Measurements from ENCODE around the gene SRPK2. TPM values are rescaled to one million over a fixed set of nuclear protein-coding genes. Genes with fewer than 3 reads are reported as not detected.
"Not testable (repeated sequence)": the region's sequence is repeated elsewhere in the genome, so short reads cannot be mapped to it uniquely, and the experiment has no call there.

The SRPK2 gene
- total RNA-seq, 2 donors from 2014 or later = 60.3 to 76.2 TPM

DNA sequence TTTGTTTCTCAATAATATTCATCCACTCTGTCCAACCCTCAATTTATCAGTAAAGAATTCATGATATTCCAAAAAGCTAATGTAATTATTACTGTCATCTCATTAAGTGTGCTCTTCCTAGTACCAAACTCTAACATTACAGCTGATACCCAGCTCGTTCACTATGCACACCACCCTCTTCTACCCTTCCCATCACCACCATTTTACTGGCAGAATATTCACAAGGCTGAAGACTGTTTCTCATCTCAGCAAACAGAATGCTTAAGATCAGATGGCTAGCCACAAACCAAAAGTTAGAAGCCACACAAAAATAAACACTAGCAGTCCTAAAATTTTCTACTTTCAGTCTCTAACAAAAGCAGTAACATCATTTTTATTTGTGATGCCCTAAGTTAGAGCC, 121.5 kb downstream of the SRPK2 start:
- Histone ChIP-seq H3K27ac (ENCODE audit: low read depth, low read length) (no peak overlapping the region), H3K4me1 (ENCODE audit: control insufficient read depth, insufficient read depth, low read length) (peaks cover 16% of the 10 kb centered on the region), H3K36me3 (ENCODE audit: control insufficient read depth, insufficient read depth, low read length) (no peaks in the 10 kb centered on the region), H3K9ac (ENCODE audit: extremely low read depth, low read length, poor library complexity, severe bottlenecking) (no peak overlapping the region), H3K9me3 (ENCODE audit: control insufficient read depth, low read length) (no peaks in the 10 kb centered on the region), H3K27me3 (ENCODE audit: control insufficient read depth, insufficient read depth, low read length, poor library complexity, severe bottlenecking) (no peaks in the 10 kb centered on the region), H3K4me3 (ENCODE audit: low read length) (no peak overlapping the region)
- WGBS, 2 experiments (ENCODE audit: insufficient coverage in 1 of 2, insufficient read length in 1 of 2) = 84 to 100% methylated on average over 1 of the region's 1 CpG
- no peaks in the 10 kb centered on the region for H3K36me3 Mint-ChIP-seq (ENCODE audit: low read depth)
- DNase-seq = no peak
- peaks cover 47% of the 10 kb centered on the region for H3K4me1 Mint-ChIP-seq
- no peaks in the 10 kb centered on the region for H3K27me3 Mint-ChIP-seq (ENCODE audit: insufficient read depth)
- TF ChIP-seq, protein P1, sequence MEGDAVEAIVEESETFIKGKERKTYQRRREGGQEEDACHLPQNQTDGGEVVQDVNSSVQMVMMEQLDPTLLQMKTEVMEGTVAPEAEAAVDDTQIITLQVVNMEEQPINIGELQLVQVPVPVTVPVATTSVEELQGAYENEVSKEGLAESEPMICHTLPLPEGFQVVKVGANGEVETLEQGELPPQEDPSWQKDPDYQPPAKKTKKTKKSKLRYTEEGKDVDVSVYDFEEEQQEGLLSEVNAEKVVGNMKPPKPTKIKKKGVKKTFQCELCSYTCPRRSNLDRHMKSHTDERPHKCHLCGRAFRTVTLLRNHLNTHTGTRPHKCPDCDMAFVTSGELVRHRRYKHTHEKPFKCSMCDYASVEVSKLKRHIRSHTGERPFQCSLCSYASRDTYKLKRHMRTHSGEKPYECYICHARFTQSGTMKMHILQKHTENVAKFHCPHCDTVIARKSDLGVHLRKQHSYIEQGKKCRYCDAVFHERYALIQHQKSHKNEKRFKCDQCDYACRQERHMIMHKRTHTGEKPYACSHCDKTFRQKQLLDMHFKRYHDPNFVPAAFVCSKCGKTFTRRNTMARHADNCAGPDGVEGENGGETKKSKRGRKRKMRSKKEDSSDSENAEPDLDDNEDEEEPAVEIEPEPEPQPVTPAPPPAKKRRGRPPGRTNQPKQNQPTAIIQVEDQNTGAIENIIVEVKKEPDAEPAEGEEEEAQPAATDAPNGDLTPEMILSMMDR (conservative IDR thresholded peaks at IDR 0.05) = no peak
- no peak overlapping the region for H3K4me3 Mint-ChIP-seq
- no peaks in the 10 kb centered on the region for H3K9me3 Mint-ChIP-seq
- H3K27ac Mint-ChIP-seq = peak overlapping the region; percentile 33

DNA sequence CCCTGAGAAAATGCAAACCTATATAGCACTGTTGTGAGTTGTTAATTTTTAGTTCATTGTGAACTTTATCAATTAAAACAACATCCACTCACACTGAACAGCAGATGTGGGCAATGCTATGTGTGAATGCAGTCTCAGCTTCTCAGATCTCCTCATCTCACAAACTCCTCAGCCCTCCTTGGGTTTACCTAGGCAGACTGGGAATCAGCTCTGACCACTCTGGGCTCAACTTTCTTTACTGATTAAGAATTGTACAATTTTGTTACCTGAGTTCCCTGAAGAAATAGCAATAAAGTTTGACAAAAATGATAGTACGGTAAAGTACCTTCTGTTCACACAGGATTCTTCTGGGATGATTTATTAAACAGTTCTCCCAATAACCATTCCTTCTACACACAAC, 124.0 kb downstream of the SRPK2 start:
- peaks cover 27% of the 10 kb centered on the region for H3K4me1 Mint-ChIP-seq
- Histone ChIP-seq H3K4me3 (ENCODE audit: low read length) (no peak overlapping the region), H3K36me3 (ENCODE audit: control insufficient read depth, insufficient read depth, low read length) (no peaks in the 10 kb centered on the region), H3K27me3 (ENCODE audit: control insufficient read depth, insufficient read depth, low read length, poor library complexity, severe bottlenecking) (no peaks in the 10 kb centered on the region), H3K9me3 (ENCODE audit: control insufficient read depth, low read length) (peaks cover 4% of the 10 kb centered on the region), H3K4me1 (ENCODE audit: control insufficient read depth, insufficient read depth, low read length) (peaks cover 16% of the 10 kb centered on the region), H3K27ac (ENCODE audit: low read depth, low read length) (no peak overlapping the region), H3K9ac (ENCODE audit: extremely low read depth, low read length, poor library complexity, severe bottlenecking) (no peak overlapping the region)
- no peak overlapping the region for H3K4me3 Mint-ChIP-seq
- TF ChIP-seq, protein P1 (conservative IDR thresholded peaks at IDR 0.05) = no peak
- no peak overlapping the region for H3K27ac Mint-ChIP-seq
- peaks cover 13% of the 10 kb centered on the region for H3K9me3 Mint-ChIP-seq
- peaks cover 9% of the 10 kb centered on the region for H3K36me3 Mint-ChIP-seq (ENCODE audit: low read depth)
- WGBS, 2 experiments (ENCODE audit: insufficient coverage in 1 of 2, insufficient read length in 1 of 2) = 94 to 100% methylated on average over 1 of the region's 1 CpG
- H3K27me3 Mint-ChIP-seq (ENCODE audit: insufficient read depth) = no peaks in the 10 kb centered on the region
- DNase-seq = no peak

DNA sequence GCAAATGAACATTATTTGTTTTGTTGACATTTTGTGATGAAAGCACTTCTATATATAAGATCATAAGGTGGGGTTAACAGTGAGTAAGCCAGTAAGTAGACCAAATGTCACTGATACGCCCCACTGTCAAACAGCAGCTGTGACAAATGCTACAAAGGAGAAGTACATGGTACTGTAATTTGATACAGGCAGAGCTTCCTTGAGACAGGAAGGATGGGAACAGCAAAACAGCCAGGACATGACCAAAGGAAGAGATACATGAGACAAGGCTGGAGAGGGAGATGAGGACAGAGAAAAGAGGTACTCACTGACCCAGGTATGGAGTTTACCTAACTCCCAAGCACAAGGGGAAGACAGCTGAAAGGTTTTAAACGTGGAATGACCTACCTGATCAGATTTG, 127.0 kb downstream of the SRPK2 start:
- TF ChIP-seq, protein P1 (conservative IDR thresholded peaks at IDR 0.05) = no peak
- Mint-ChIP-seq H3K9me3 (peaks cover 20% of the 10 kb centered on the region), H3K27me3 (ENCODE audit: insufficient read depth) (no peaks in the 10 kb centered on the region), H3K4me3 (no peak overlapping the region), H3K27ac (no peak overlapping the region), H3K36me3 (ENCODE audit: low read depth) (peaks cover 10% of the 10 kb centered on the region), H3K4me1 (peaks cover 28% of the 10 kb centered on the region)
- Histone ChIP-seq H3K9ac (ENCODE audit: extremely low read depth, low read length, poor library complexity, severe bottlenecking) (no peak overlapping the region), H3K27me3 (ENCODE audit: control insufficient read depth, insufficient read depth, low read length, poor library complexity, severe bottlenecking) (no peaks in the 10 kb centered on the region), H3K4me1 (ENCODE audit: control insufficient read depth, insufficient read depth, low read length) (peaks cover 2% of the 10 kb centered on the region), H3K4me3 (ENCODE audit: low read length) (no peak overlapping the region), H3K9me3 (ENCODE audit: control insufficient read depth, low read length) (peaks cover 4% of the 10 kb centered on the region), H3K27ac (ENCODE audit: low read depth, low read length) (no peak overlapping the region), H3K36me3 (ENCODE audit: control insufficient read depth, insufficient read depth, low read length) (no peaks in the 10 kb centered on the region)
- WGBS, 2 experiments (ENCODE audit: insufficient coverage in 1 of 2, insufficient read length in 1 of 2) = 88 to 93% methylated on average over 2 of the region's 2 CpGs
- no peak for DNase-seq

DNA sequence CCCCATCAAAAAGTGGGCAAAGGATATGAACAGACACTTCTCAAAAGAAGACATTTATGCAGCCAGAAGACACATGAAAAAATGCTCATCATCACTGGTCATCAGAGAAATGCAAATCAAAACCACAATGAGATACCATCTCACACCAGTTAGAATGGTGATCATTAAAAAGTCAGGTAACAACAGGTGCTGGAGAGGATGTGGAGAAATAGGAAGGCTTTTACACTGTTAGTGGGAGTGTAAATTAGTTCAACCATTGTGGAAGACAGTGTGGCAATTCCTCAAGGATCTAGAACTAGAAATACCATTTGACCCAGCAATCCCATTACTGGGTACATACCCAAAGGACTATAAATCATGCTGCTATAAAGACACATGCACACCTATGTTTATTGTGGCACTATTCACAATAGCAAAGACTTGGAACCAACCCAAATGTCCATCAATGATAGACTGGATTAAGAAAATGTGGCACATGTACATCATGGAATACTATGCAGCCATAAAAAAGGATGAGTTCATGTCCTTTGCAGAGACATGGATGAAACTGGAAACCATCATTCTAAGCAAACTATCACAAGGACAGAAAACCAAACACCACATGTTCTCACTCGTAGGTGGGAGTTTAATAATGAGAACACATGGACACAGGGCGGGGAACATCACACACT, 128.4 kb downstream of the SRPK2 start:
- not testable (repeated sequence) for H3K4me3 Mint-ChIP-seq; H3K27me3 ChIP-seq (ENCODE audit: control insufficient read depth, insufficient read depth, low read length, poor library complexity, severe bottlenecking); H3K27me3 Mint-ChIP-seq (ENCODE audit: insufficient read depth); H3K9me3 ChIP-seq (ENCODE audit: control insufficient read depth, low read length); H3K27ac Mint-ChIP-seq; H3K27ac ChIP-seq (ENCODE audit: low read depth, low read length); H3K9ac ChIP-seq (ENCODE audit: extremely low read depth, low read length, poor library complexity, severe bottlenecking); DNase-seq; H3K36me3 ChIP-seq (ENCODE audit: control insufficient read depth, insufficient read depth, low read length); H3K4me3 ChIP-seq (ENCODE audit: low read length); H3K4me1 ChIP-seq (ENCODE audit: control insufficient read depth, insufficient read depth, low read length)
- H3K36me3 Mint-ChIP-seq (ENCODE audit: low read depth) = peaks cover 10% of the 10 kb centered on the region
- peaks cover 20% of the 10 kb centered on the region for H3K9me3 Mint-ChIP-seq
- 96% methylated on average over 2 of the region's 2 CpGs; no CpG with 5 or more reads in 1 of the 2 experiments for WGBS, 2 experiments (ENCODE audit: insufficient coverage in 1 of 2, insufficient read length in 1 of 2)
- H3K4me1 Mint-ChIP-seq = peaks cover 24% of the 10 kb centered on the region

DNA sequence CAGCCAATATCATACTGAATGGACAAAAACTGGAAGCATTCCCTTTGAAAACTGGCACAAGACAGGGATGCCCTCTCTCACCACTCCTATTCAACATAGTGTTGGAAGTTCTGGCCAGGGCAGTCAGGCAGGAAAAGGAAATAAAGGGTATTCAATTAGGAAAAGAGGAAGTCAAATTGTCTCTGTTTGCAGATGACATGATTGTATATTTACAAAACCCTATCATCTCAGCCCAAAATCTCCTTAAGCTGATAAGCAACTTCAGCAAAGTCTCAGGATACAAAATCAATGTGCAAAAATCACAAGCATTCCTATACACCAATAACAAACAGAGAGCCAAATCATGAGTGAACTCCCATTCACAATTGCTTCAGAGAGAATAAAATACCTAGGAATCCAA, 129.8 kb downstream of the SRPK2 start:
- H3K27me3 ChIP-seq (ENCODE audit: control insufficient read depth, insufficient read depth, low read length, poor library complexity, severe bottlenecking); H3K4me1 ChIP-seq (ENCODE audit: control insufficient read depth, insufficient read depth, low read length); H3K4me3 Mint-ChIP-seq; H3K9me3 ChIP-seq (ENCODE audit: control insufficient read depth, low read length); H3K27ac Mint-ChIP-seq; H3K27me3 Mint-ChIP-seq (ENCODE audit: insufficient read depth); H3K9ac ChIP-seq (ENCODE audit: extremely low read depth, low read length, poor library complexity, severe bottlenecking); H3K4me3 ChIP-seq (ENCODE audit: low read length); H3K36me3 ChIP-seq (ENCODE audit: control insufficient read depth, insufficient read depth, low read length); H3K27ac ChIP-seq (ENCODE audit: low read depth, low read length); DNase-seq: not testable (repeated sequence)
- Mint-ChIP-seq H3K9me3 (peaks cover 20% of the 10 kb centered on the region), H3K36me3 (ENCODE audit: low read depth) (peaks cover 10% of the 10 kb centered on the region), H3K4me1 (peaks cover 19% of the 10 kb centered on the region)
